Measurements from ENCODE around the gene ZNF358. TPM values are rescaled to one million over a fixed set of nuclear protein-coding genes. Genes with fewer than 3 reads are reported as not detected.

ZNF358 gene
- total and polyA plus RNA-seq, 5 donors: 101 to 143 (median 119) TPM

GRCh38 chr19:7522072-7522922, 6.4 kb downstream of the ZNF358 start, which contains the start of gene MCOLN1:
MCOLN1 (plus strand) TSS chr19:7522624; CDS start chr19:7522751, 127 bp downstream.
- intact Hi-C loops (cut with DNase I): loop anchor here in 1 of 4 donors (10.0 kb wide), 1 partner anchor 127 kb away; no protein-coding TSS in a partner anchor
- WGBS: under 1% methylated on average over 65 of the region's 65 CpGs
- peak within 1 kb of the TSS; percentile 81 for H3K4me3 ChIP-seq (ENCODE audit: low read length)
- H3K27ac ChIP-seq (ENCODE audit: low read length): peak within 1 kb of the TSS; percentile 34
- H3K27me3 ChIP-seq (ENCODE audit: control insufficient read depth, insufficient read depth): no peaks in the 10 kb centered on the region
- H3K4me1 ChIP-seq (ENCODE audit: control insufficient read depth, insufficient read depth, low read length): peaks cover 8% of the 10 kb centered on the region
- peak; percentile 92 to 93 for ATAC-seq
- H3K9me3 ChIP-seq (ENCODE audit: control insufficient read depth, low read length): no peaks in the 10 kb centered on the region
- DNase-seq: peak; percentile 100

DNA sequence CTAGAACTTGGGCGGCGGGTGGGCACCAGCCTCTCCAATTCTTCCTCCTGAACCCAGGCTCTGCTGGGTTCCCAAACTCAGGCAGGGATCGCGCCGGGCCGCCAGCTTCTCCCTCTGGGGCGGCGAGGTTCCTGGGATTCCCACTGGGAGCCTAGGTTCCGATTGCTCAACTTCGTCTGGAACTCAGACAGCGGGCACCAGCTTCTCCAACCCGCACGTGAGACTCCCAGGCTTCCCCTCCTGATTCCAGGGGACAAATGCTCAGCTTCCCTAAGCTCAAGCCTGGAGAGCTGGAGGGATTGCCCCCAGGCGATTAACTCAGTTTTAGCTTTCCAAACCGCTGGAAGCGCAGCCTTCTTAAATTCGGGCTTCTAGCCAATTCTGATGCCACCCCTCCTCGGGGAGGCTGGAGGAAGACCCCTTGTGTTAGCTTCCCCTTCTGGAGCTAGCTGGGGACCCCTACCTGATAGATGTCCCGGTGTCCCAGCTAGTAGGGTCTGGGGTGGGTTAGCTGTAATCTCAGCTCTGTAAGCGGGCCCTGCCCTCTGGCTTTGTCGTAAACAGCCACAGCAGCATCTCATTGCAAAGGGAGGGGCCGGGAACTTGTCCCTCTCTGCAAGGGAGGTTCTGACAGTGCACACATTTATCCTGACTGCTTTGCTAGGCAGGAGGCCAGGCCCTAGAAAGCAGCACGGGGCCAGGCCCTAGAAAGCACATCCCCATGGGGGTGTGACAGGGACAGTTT, 7.2 kb downstream of the ZNF358 start:
- DNase-seq: peak in 1 of 3 donors; percentile 69
- H3K27ac ChIP-seq (ENCODE audit: low read length): no peak overlapping the region
- H3K27me3 ChIP-seq (ENCODE audit: control insufficient read depth, insufficient read depth): no peaks in the 10 kb centered on the region
- intact Hi-C loops (cut with DNase I): loop anchor here in 1 of 4 donors (10.0 kb wide), 1 partner anchor 128 kb away; no protein-coding TSS in a partner anchor
- no peaks in the 10 kb centered on the region for H3K9me3 ChIP-seq (ENCODE audit: control insufficient read depth, low read length)
- peak overlapping the region; percentile 81 for H3K4me3 ChIP-seq (ENCODE audit: low read length)
- WGBS: 7% methylated on average over 23 of the region's 23 CpGs
- ATAC-seq: no peak
- H3K4me1 ChIP-seq (ENCODE audit: control insufficient read depth, insufficient read depth, low read length): peaks cover 8% of the 10 kb centered on the region

DNA sequence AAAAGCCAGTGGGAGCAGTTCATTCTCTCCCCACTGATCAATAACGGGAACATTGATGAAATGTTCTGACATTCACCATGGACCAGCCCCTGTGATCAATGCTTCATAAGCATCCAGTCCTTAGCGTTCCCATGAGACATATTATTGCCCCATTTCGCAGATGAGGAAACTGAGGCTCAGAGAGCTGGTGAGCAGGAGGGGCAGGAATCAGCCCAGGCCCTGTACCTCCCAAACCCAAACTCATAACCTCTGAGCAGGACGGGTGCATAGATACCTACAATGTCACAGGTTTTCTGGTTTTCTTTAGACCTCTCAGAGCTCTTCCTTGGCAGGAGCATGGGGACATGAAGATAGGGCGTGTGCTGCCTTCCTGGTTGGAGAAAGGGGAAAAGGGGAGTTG, 8.6 kb downstream of the ZNF358 start:
- H3K4me3 ChIP-seq (ENCODE audit: low read length): no peak overlapping the region
- peaks cover 8% of the 10 kb centered on the region for H3K4me1 ChIP-seq (ENCODE audit: control insufficient read depth, insufficient read depth, low read length)
- H3K27me3 ChIP-seq (ENCODE audit: control insufficient read depth, insufficient read depth): no peaks in the 10 kb centered on the region
- 94% methylated on average over 5 of the region's 5 CpGs for WGBS
- no peak for DNase-seq
- no peak overlapping the region for H3K27ac ChIP-seq (ENCODE audit: low read length)
- ATAC-seq: no peak
- intact Hi-C loops (cut with DNase I): loop anchor here in 1 of 4 donors (10.0 kb wide), 1 partner anchor 130 kb away; no protein-coding TSS in a partner anchor
- no peaks in the 10 kb centered on the region for H3K9me3 ChIP-seq (ENCODE audit: control insufficient read depth, low read length)

DNA sequence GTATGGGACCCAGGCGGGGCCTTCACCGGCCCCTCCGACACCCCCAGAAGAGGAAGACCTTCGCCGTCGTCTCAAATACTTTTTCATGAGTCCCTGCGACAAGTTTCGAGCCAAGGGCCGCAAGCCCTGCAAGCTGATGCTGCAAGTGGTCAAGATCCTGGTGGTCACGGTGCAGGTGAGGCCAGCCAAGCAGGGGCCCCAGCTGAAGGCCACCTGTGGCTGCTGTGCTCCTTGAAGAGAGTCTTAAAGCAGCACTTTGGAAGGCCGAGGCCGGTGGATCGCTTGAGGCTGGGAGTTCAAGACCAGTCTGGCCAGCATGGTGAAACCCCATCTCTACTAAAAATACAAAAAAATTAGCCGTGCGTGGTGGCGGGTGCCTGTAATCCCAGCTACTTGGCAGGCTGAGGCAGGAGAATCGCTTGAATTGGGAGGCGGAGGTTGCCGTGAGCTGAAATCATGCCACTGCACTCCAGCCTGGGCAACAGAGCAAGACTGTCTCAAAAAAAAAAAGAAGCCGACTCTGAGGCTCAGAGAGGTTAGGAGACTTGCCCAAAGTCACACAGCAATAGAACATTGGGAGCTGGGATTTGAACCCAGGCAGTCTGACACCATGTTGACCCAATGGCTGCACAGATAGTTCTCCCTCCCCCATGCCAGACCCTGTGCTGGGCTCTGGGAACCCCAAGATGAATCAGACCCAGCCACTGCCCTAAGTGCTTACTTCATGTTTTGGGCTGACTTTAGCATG, 9.3 kb downstream of the ZNF358 start:
- DNase-seq (peak in 1 of 3 donors; percentile 37), ATAC-seq (no peak)
- peaks cover 8% of the 10 kb centered on the region for H3K4me1 ChIP-seq (ENCODE audit: control insufficient read depth, insufficient read depth, low read length)
- WGBS: 95% methylated on average over 20 of the region's 20 CpGs
- no peaks in the 10 kb centered on the region for H3K9me3 ChIP-seq (ENCODE audit: control insufficient read depth, low read length)
- no peak overlapping the region for H3K27ac ChIP-seq (ENCODE audit: low read length)
- no peaks in the 10 kb centered on the region for H3K27me3 ChIP-seq (ENCODE audit: control insufficient read depth, insufficient read depth)
- no peak overlapping the region for H3K4me3 ChIP-seq (ENCODE audit: low read length)
- intact Hi-C loops (cut with DNase I): loop anchor here in 1 of 4 donors (10.0 kb wide), 1 partner anchor 130 kb away; no protein-coding TSS in a partner anchor

GRCh38 chr19:7526059-7526929, 10.4 kb downstream of the ZNF358 start:
- H3K4me3 ChIP-seq (ENCODE audit: low read length): no peak overlapping the region
- no peak overlapping the region for H3K27ac ChIP-seq (ENCODE audit: low read length)
- no peaks in the 10 kb centered on the region for H3K27me3 ChIP-seq (ENCODE audit: control insufficient read depth, insufficient read depth)
- no peaks in the 10 kb centered on the region for H3K9me3 ChIP-seq (ENCODE audit: control insufficient read depth, low read length)
- peaks cover 8% of the 10 kb centered on the region for H3K4me1 ChIP-seq (ENCODE audit: control insufficient read depth, insufficient read depth, low read length)
- ATAC-seq: no peak
- 88% methylated on average over 31 of the region's 31 CpGs for WGBS
- intact Hi-C loops (cut with DNase I): loop anchor here in 1 of 4 donors (10.0 kb wide), 1 partner anchor 131 kb away; no protein-coding TSS in a partner anchor
- peak in 1 of 3 donors; percentile 54 for DNase-seq

DNA sequence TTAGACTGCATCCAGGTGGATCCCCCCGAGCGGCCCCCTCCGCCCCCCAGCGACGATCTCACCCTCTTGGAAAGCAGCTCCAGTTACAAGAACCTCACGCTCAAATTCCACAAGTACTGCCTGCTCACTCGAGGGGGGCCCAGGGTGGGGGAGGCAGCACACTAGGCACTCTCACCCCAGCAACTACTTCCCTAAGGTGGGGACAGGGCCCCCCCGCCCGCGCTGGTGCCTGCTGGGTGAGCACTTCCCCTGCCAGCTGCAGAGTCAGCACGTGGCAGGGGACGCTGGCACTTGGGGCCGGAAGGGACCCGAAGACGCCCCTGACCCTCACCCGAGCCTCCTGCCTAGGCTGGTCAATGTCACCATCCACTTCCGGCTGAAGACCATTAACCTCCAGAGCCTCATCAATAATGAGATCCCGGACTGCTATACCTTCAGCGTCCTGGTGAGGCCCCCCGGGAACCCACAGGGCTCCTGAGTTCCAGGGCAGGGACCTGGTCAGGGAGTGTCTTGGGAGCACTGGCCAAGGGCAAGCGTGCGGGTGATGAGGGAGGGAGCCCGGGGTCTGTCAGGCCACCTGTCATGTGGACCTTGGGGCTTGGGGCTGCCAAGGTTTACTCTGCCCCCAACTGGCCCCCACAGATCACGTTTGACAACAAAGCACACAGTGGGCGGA, 11.8 kb downstream of the ZNF358 start:
- H3K9me3 ChIP-seq (ENCODE audit: control insufficient read depth, low read length): no peaks in the 10 kb centered on the region
- WGBS: 81% methylated on average over 25 of the region's 25 CpGs
- no peaks in the 10 kb centered on the region for H3K27me3 ChIP-seq (ENCODE audit: control insufficient read depth, insufficient read depth)
- ATAC-seq (peak in 1 of 2 donors; percentile 11), DNase-seq (peak in 2 of 3 donors; percentile 86)
- H3K4me3 ChIP-seq (ENCODE audit: low read length): no peak overlapping the region
- H3K4me1 ChIP-seq (ENCODE audit: control insufficient read depth, insufficient read depth, low read length): peaks cover 4% of the 10 kb centered on the region
- intact Hi-C loops (cut with DNase I): loop anchor here in 1 of 4 donors (10.0 kb wide), 1 partner anchor 133 kb away; no protein-coding TSS in a partner anchor
- no peak overlapping the region for H3K27ac ChIP-seq (ENCODE audit: low read length)

DNA sequence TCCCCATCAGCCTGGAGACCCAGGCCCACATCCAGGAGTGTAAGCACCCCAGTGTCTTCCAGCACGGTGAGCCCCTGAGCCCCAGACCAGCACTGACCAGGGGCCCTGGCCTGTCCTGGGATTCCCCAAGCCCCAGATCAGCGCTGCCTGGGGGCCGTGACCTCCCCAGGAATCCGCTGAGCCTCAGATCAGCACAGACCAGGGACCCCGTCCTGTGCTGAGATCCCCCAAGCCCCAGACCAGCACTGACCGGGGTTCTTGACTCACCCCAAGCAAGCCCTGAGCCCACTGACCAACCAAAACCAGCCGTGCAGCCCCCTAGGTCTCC, 12.3 kb downstream of the ZNF358 start:
- H3K27me3 ChIP-seq (ENCODE audit: control insufficient read depth, insufficient read depth): no peaks in the 10 kb centered on the region
- intact Hi-C loops (cut with DNase I): loop anchor here in 1 of 4 donors (10.0 kb wide), 1 partner anchor 133 kb away; no protein-coding TSS in a partner anchor
- peaks cover 3% of the 10 kb centered on the region for H3K4me1 ChIP-seq (ENCODE audit: control insufficient read depth, insufficient read depth, low read length)
- no peak for ATAC-seq
- no peaks in the 10 kb centered on the region for H3K9me3 ChIP-seq (ENCODE audit: control insufficient read depth, low read length)
- no peak for DNase-seq
- no peak overlapping the region for H3K27ac ChIP-seq (ENCODE audit: low read length)
- 88% methylated on average over 7 of the region's 7 CpGs for WGBS
- no peak overlapping the region for H3K4me3 ChIP-seq (ENCODE audit: low read length)

DNA sequence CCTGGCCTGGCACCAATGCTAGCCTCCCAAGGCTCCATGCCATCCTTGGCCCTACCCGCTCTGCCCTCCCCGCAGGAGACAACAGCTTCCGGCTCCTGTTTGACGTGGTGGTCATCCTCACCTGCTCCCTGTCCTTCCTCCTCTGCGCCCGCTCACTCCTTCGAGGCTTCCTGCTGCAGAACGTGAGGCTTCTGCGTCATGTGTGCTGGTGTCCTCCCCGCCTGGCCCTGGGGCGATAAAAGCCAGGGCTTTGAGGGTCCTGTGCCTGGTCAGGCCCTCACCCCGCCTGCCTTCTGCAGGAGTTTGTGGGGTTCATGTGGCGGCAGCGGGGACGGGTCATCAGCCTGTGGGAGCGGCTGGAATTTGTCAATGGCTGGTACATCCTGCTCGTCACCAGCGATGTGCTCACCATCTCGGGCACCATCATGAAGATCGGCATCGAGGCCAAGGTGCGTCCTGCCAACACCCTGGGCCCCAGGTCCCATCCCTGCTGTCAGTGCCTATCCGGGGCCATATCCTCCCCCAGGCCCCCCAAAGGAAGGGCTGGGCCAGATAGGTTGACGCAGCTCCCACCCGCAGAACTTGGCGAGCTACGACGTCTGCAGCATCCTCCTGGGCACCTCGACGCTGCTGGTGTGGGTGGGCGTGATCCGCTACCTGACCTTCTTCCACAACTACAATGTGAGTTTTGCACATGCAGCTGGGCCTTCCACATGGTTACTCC, 12.8 kb downstream of the ZNF358 start:
- ATAC-seq (no peak), DNase-seq (peak in 1 of 3 donors; percentile 45)
- H3K27me3 ChIP-seq (ENCODE audit: control insufficient read depth, insufficient read depth): no peaks in the 10 kb centered on the region
- 92% methylated on average over 32 of the region's 32 CpGs for WGBS
- intact Hi-C loops (cut with DNase I): loop anchor here in 1 of 4 donors (10.0 kb wide), 1 partner anchor 134 kb away; no protein-coding TSS in a partner anchor
- H3K4me1 ChIP-seq (ENCODE audit: control insufficient read depth, insufficient read depth, low read length): no peaks in the 10 kb centered on the region
- H3K4me3 ChIP-seq (ENCODE audit: low read length): no peak overlapping the region
- no peaks in the 10 kb centered on the region for H3K9me3 ChIP-seq (ENCODE audit: control insufficient read depth, low read length)
- H3K27ac ChIP-seq (ENCODE audit: low read length): no peak overlapping the region

DNA sequence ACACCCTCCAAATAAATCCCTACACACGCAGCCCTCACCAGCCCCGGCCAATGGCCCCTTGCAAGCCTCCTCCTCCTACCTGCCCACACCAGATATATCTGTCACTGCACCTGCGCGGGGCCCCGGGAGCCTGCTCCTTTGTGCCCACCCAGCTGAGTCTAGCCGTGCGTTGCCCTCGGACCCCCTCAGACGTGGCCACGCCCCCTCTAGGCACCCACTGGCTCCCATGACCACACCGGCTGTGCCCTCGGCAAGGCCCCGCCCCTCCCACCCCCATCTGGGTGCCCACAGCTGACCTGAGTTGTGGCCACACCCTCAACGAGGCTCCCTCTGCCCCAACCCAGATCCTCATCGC, 13.3 kb downstream of the ZNF358 start:
- no peak for ATAC-seq
- 87% methylated on average over 15 of the region's 15 CpGs for WGBS
- no peak overlapping the region for H3K4me3 ChIP-seq (ENCODE audit: low read length)
- DNase-seq: peak in 1 of 3 donors; percentile 48
- H3K27ac ChIP-seq (ENCODE audit: low read length): no peak overlapping the region
- intact Hi-C loops (cut with DNase I): loop anchor here in 1 of 4 donors (10.0 kb wide), 1 partner anchor 134 kb away; no protein-coding TSS in a partner anchor
- H3K9me3 ChIP-seq (ENCODE audit: control insufficient read depth, low read length): no peaks in the 10 kb centered on the region
- no peaks in the 10 kb centered on the region for H3K4me1 ChIP-seq (ENCODE audit: control insufficient read depth, insufficient read depth, low read length)
- no peaks in the 10 kb centered on the region for H3K27me3 ChIP-seq (ENCODE audit: control insufficient read depth, insufficient read depth)

All from right cardiac atrium (tissue), 5 donors.